A549 (cell line): ENCODE results near the gene CD99L2. TPM values are rescaled to one million over a fixed set of nuclear protein-coding genes. Genes with fewer than 3 reads are reported as not detected.
A peak's percentile ranks its signal among the peaks of the same experiment; 100 is the strongest.

Experiments
- ATAC-seq, 2 experiments: fragments of 200-7000 bp in 1 of 2; fragments of >200 bp in 1 of 2; cut with Nextera tagmentation in 1 of 2; cut with Tn5 transposase in 1 of 2; 3 replicates each; pipeline versions ENCODE4 v1.8.0 to v1.9.1; 2018 to 2020; ENCODE audit warnings: mild to moderate bottlenecking in 1 of 2, moderate library complexity in 1 of 2
- CTCF ChIA-PET: fragments of 300-600 bp; sonication (Branson Sonifier 250); formaldehyde crosslinking; extraction: SDS; loops from one replicate; lab custom pipeline; 2021; ENCODE audit warnings: antibody characterized with exemption, inconsistent platforms; lab: Yijun Ruan, JAX
- POLR2A ChIA-PET: fragments of 350-600 bp; formaldehyde crosslinking; extraction: SDS; loops from one replicate; lab custom pipeline; 2021; ENCODE audit warnings: antibody characterized with exemption, inconsistent platforms; lab: Yijun Ruan, JAX
- DNase-seq, 2 experiments: peaks; one replicate each; pipeline versions ENCODE4 v3.0.0 to v3.0.0-alpha.2; 2011 to 2016; ENCODE audit warnings: low read depth in 1 of 2, low spot score in 1 of 2
- FAIRE-seq: peaks from 2 replicates; lab custom pipeline; 2011; peaks lifted over from hg19 to GRCh38; lab: Jason Lieb, UNC
- H3K27ac ChIP-seq, 2 experiments: fragments of >200 bp; sonication (Bioruptor Twin); formaldehyde crosslinking; 3 replicates each; pipeline ENCODE4 v1.5.1; 2016 to 2017
- H3K4me1 ChIP-seq: fragments of >200 bp; sonication (Bioruptor Twin); formaldehyde crosslinking; 3 replicates; pipeline ENCODE4 v1.6.1; 2016
- H3K4me2 ChIP-seq: fragments of >200 bp; sonication (Bioruptor Twin); formaldehyde crosslinking; 3 replicates; pipeline ENCODE4 v1.6.1; 2016
- H3K4me3 ChIP-seq: fragments of >200 bp; sonication (Bioruptor Twin); formaldehyde crosslinking; 3 replicates; pipeline ENCODE4 v1.5.1; 2016
- H3K9me3 ChIP-seq: fragments of >200 bp; sonication (Bioruptor Twin); formaldehyde crosslinking; 3 replicates; pipeline ENCODE4 v1.6.1; 2016
- ATOH8 ChIP-seq: fragments of 250-450 bp; sonication (Bioruptor Pico); IDR thresholded peaks from 2 replicates; pipeline ENCODE4 v1.5.0; 2020; ENCODE audit warnings: low read depth, mild to moderate bottlenecking, moderate library complexity
- E2F6 ChIP-seq: IDR thresholded peaks from 2 replicates; pipeline ENCODE4 v1.6.1; 2012; ENCODE audit warnings: low read depth, borderline replicate concordance
- EHF ChIP-seq: fragments of 250-450 bp; sonication (Bioruptor Pico); IDR thresholded peaks from 2 replicates; pipeline ENCODE4 v1.5.0; 2020; ENCODE audit warnings: mild to moderate bottlenecking
- EHMT2 ChIP-seq: fragments of 200-600 bp; sonication (generic); IDR thresholded peaks from 2 replicates; pipeline ENCODE4 v1.6.1; 2016; ENCODE audit warnings: antibody characterized with exemption, low read depth, mild to moderate bottlenecking, moderate library complexity
- FOSB ChIP-seq: fragments of 250-450 bp; sonication (Bioruptor Pico); IDR thresholded peaks from 2 replicates; pipeline ENCODE4 v1.5.0; 2020; ENCODE audit warnings: mild to moderate bottlenecking, moderate library complexity
- FOSL2 ChIP-seq, 2 experiments: fragments of 450-650 bp in 1 of 2; fragments of >200 bp in 1 of 2; sonication (Bioruptor Twin) in 1 of 2; formaldehyde crosslinking; IDR thresholded peaks; 2 replicates each; pipeline versions ENCODE4 v1.5.0 to v1.6.1; 2016 to 2020; ENCODE audit warnings: mild to moderate bottlenecking in 1 of 2, moderate library complexity in 1 of 2
- GATA3 ChIP-seq: IDR thresholded peaks from 2 replicates; pipeline ENCODE4 v1.6.1; 2012; ENCODE audit warnings: borderline replicate concordance
- HDAC2 ChIP-seq: fragments of 200-600 bp; sonication (generic); IDR thresholded peaks from 2 replicates; pipeline ENCODE4 v1.6.1; 2016
- JUN ChIP-seq, 2 experiments: fragments of >200 bp; sonication (Bioruptor Twin); formaldehyde crosslinking; IDR thresholded peaks; 2 replicates in 1 of 2; 3 replicates in 1 of 2; pipeline ENCODE4 v1.6.1; 2016 to 2017
- MAFK ChIP-seq: fragments of 450-650 bp; IDR thresholded peaks from 2 replicates; pipeline ENCODE4 v1.6.1; 2014; ENCODE audit not compliant: partially characterized antibody
- POLR2A ChIP-seq: IDR thresholded peaks from 2 replicates; pipeline ENCODE4 v1.6.1; 2012; ENCODE audit warnings: mild to moderate bottlenecking, low read length
- SREBF2 ChIP-seq: fragments of 450-650 bp; IDR thresholded peaks from 2 replicates; pipeline ENCODE4 v1.6.1; 2014; ENCODE audit warnings: mild to moderate bottlenecking, moderate library complexity
- ZC3H11A ChIP-seq: fragments of 450-650 bp; IDR thresholded peaks from 2 replicates; pipeline ENCODE4 v1.6.1; 2014; ENCODE audit warnings: antibody characterized with exemption, mild to moderate bottlenecking
- ZNF302 ChIP-seq: fragments of 250-450 bp; sonication (Bioruptor Pico); IDR thresholded peaks from 2 replicates; pipeline ENCODE4 v1.9.0; 2021; ENCODE audit warnings: inconsistent platforms, mild to moderate bottlenecking, moderate library complexity
- WGBS: methylation state at CpG from one replicate; pipeline ENCODE4 v1.1.6; 2017; ENCODE audit errors: missing lambda C conversion rate; 5-methylcytosine and 5-hydroxymethylcytosine counted together
- polyA plus RNA-seq, 4 experiments: library from polyadenylated mRNA; depleted of rRNA in 3 of 4; stranded (reverse); fragments of >200 nt; fragmentation: RNase III in 1 of 4; extraction: RNeasy Plus Mini Kit Qiagen cat#74134 plus additional on column Dnase treatment in 1 of 4; gene quantifications; 2 replicates in 3 of 4; 3 replicates in 1 of 4; pipeline ENCODE4 v1.2.3, GENCODE V29; 2011 to 2017
- TF ChIP-seq, protein P1 (sequence below): fragments of 200-600 bp; sonication (generic); IDR thresholded peaks from 2 replicates; pipeline ENCODE4 v1.6.1; 2016; ENCODE audit warnings: antibody characterized with exemption, mild to moderate bottlenecking, moderate library complexity

CD99L2 gene
- polyA plus RNA-seq, 2 of the 4 experiments (the other 2 are of a cell fraction) = 50.5 to 66.5 TPM

GRCh38 chrX:150871341-150871811, 27.1 kb downstream of the CD99L2 start:
- no peak for FAIRE-seq
- 61% methylated on average over 3 of the region's 3 CpGs for WGBS
- Histone ChIP-seq H3K4me3 (no peak overlapping the region), H3K9me3 (peaks cover 6% of the 10 kb centered on the region; the same call in 1 of the 3 replicates), H3K4me2 (peak overlapping the region; percentile 49), H3K4me1 (peaks cover 43% of the 10 kb centered on the region), H3K27ac (peak overlapping the region; percentile 41 to 69; a peak in 5 of 6 replicates)
- POLR2A ChIA-PET = no interaction called here
- DNase-seq = no peak
- ATAC-seq = no peak
- TF ChIP-seq FOSL2 (IDR thresholded peaks at IDR 0.05) (no peak), FOSL2 (CRISPR knock-in tag; IDR thresholded peaks at IDR 0.05) (no peak), MAFK (peak; percentile 29), HDAC2 (no peak), ZC3H11A (no peak)
- CTCF ChIA-PET = no interaction called here

DNA sequence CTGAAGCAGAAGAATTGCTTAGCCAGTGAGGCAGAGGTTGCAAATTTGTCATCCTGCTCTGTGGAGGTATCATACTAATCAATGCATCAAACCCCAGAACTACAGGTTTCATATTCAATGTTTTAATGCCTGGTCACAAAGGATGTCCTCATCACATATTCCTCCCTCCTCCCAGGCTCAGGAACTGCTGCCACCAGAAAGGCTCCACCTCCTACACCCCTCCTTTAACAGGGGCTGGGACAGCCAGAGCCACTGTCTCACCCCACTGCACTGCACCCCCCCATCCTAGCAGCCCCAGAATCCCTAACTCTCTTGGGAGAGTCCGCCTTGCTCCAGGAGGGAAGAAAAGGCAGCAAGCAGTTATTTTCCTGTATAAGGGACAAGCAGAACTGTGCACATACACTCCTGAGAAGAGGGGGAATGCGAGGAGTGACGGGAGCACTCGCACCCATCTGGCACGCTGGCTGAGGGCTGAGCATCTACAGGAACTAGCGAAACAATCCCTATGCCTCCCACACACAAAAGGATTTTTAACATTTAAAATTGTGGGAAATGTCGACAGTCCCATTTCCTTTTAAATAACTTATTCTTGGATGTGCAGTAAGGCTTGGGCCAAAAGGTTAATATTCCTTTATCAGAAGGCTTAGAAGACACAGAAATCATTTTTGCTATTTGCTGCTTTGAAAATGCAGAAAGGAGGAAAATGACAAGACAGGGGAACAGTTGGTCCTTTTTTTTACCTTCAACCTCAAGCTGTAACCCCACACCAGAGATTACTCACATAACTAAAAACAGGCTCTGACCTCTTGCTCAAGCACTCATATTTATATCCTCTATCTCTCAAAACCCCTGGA, 27.8 kb downstream of the CD99L2 start:
- DNase-seq (no peak), FAIRE-seq (no peak), ATAC-seq (no peak)
- POLR2A ChIA-PET = no interaction called here
- Histone ChIP-seq H3K4me1 (peaks cover 43% of the 10 kb centered on the region), H3K27ac (peak overlapping the region; percentile 41 to 69; a peak in 5 of 6 replicates), H3K9me3 (peaks cover 3% of the 10 kb centered on the region; the same call in 1 of the 3 replicates), H3K4me2 (peak overlapping the region; percentile 49), H3K4me3 (no peak overlapping the region)
- CTCF ChIA-PET = no interaction called here
- 91% methylated on average over 7 of the region's 7 CpGs for WGBS
- no peak for TF ChIP-seq SREBF2
- TF ChIP-seq GATA3 = no peak
- TF ChIP-seq JUN (IDR thresholded peaks at IDR 0.05) = no peak
- no peak for TF ChIP-seq ZNF302
- no peak for TF ChIP-seq E2F6

DNA sequence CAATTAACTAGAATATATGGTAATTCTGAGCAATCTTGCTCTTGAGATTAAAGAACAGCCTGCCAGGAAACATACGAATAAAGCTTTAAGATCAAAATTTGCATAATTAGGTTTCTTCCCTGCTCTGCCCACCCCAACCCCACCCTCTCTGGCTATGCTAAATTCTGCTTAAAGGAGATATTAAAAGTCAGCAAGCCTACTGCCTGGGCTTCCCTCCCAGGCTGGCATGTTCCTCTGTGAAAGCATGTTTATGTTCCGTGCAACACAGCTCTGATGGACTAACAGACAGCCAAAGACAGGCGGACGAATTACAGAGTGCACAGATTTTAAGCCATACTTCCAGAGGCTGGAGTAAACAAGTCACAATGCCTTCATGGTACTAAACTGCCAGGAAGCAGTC, 28.4 kb downstream of the CD99L2 start:
- Histone ChIP-seq H3K4me2 (no peak overlapping the region), H3K4me3 (no peak overlapping the region), H3K27ac (peak overlapping the region in 1 of 2 experiments; percentile 69; a peak in 3 of 6 replicates), H3K4me1 (peaks cover 43% of the 10 kb centered on the region), H3K9me3 (no peaks in the 10 kb centered on the region)
- POLR2A ChIA-PET = no interaction called here
- CTCF ChIA-PET = no interaction called here
- TF ChIP-seq ATOH8 (CRISPR knock-in tag) = no peak
- TF ChIP-seq ZNF302 = no peak
- TF ChIP-seq FOSL2 (IDR thresholded peaks at IDR 0.05) = no peak
- no peak for TF ChIP-seq FOSL2 (CRISPR knock-in tag; IDR thresholded peaks at IDR 0.05)
- no peak for TF ChIP-seq E2F6
- no peak for TF ChIP-seq EHF
- TF ChIP-seq EHMT2 = no peak
- no peak for TF ChIP-seq MAFK
- no peak for TF ChIP-seq GATA3
- TF ChIP-seq, protein P1, sequence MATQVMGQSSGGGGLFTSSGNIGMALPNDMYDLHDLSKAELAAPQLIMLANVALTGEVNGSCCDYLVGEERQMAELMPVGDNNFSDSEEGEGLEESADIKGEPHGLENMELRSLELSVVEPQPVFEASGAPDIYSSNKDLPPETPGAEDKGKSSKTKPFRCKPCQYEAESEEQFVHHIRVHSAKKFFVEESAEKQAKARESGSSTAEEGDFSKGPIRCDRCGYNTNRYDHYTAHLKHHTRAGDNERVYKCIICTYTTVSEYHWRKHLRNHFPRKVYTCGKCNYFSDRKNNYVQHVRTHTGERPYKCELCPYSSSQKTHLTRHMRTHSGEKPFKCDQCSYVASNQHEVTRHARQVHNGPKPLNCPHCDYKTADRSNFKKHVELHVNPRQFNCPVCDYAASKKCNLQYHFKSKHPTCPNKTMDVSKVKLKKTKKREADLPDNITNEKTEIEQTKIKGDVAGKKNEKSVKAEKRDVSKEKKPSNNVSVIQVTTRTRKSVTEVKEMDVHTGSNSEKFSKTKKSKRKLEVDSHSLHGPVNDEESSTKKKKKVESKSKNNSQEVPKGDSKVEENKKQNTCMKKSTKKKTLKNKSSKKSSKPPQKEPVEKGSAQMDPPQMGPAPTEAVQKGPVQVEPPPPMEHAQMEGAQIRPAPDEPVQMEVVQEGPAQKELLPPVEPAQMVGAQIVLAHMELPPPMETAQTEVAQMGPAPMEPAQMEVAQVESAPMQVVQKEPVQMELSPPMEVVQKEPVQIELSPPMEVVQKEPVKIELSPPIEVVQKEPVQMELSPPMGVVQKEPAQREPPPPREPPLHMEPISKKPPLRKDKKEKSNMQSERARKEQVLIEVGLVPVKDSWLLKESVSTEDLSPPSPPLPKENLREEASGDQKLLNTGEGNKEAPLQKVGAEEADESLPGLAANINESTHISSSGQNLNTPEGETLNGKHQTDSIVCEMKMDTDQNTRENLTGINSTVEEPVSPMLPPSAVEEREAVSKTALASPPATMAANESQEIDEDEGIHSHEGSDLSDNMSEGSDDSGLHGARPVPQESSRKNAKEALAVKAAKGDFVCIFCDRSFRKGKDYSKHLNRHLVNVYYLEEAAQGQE = no peak
- no peak for TF ChIP-seq FOSB (CRISPR knock-in tag)
- TF ChIP-seq POLR2A = no peak
- WGBS = 97% methylated on average over 4 of the region's 4 CpGs
- no peak for ATAC-seq
- DNase-seq = no peak
- no peak for FAIRE-seq
